Ovary (tissue), 9 donors: ENCODE measurements around the gene SIN3A. TPM values are rescaled to one million over a fixed set of nuclear protein-coding genes. Genes with fewer than 3 reads are reported as not detected.
A peak's percentile ranks its signal among the peaks of the same experiment; 100 is the strongest.

Experiments
- DNase-seq, 5 donors: peaks; one replicate each; pipeline ENCODE4 v3.0.0-alpha.2; 2019 to 2020
- H3K27ac ChIP-seq, 2 donors: fragments of 200-600 bp; one replicate each; pipeline versions ENCODE4 v1.5.1 to v1.8.0; 2019 to 2022
- H3K27me3 ChIP-seq: fragments of 200-600 bp; one replicate; pipeline ENCODE4 v1.8.0; 2022
- H3K36me3 ChIP-seq: fragments of 200-600 bp; sonication (generic); one replicate; pipeline ENCODE4 v1.5.1; 2019
- H3K4me1 ChIP-seq: one replicate; pipeline ENCODE4 v1.8.1; 2013; ENCODE audit warnings: mild to moderate bottlenecking, moderate library complexity; ENCODE audit not compliant: insufficient read depth
- H3K4me3 ChIP-seq: fragments of 200-600 bp; sonication (generic); one replicate; pipeline ENCODE4 v1.5.1; 2017
- H3K9me3 ChIP-seq, 2 donors: fragments of 200-600 bp in 1 of 2; sonication (generic) in 1 of 2; one replicate each; pipeline versions ENCODE4 v1.5.1 to v1.8.1; 2013 to 2019; ENCODE audit warnings: mild to moderate bottlenecking in 1 of 2, moderate library complexity in 1 of 2
- EP300 ChIP-seq: sonication (generic); formaldehyde crosslinking; IDR thresholded peaks from one replicate; pipeline ENCODE4 v1.6.1; 2017; ENCODE audit warnings: antibody characterized with exemption
- POLR2A ChIP-seq: fragments of 450-650 bp; IDR thresholded peaks from one replicate; pipeline ENCODE4 v1.6.1; 2017; ENCODE audit warnings: antibody characterized with exemption, mild to moderate bottlenecking, moderate library complexity
- WGBS, 3 donors: extraction: QIAGEN DNeasy Blood & Tissue Kit in 1 of 3; methylation state at CpG; one replicate each; pipeline versions ENCODE4 v1.1.5 to v1.1.7; 2013 to 2017; 5-methylcytosine and 5-hydroxymethylcytosine counted together
- intact Hi-C, 4 donors: fragments of 100-400 bp; cut with DNase I; formaldehyde crosslinking; loops; one replicate each; pipeline versions ENCODE4 v1.11.0 to v1.15.1; 2022 to 2023
- polyA plus RNA-seq, 2 donors: library from polyadenylated mRNA; stranded (reverse); fragments of 200-250 nt in 1 of 2; fragments of 350-450 nt in 1 of 2; fragmentation: Illumina TruSeq in 1 of 2; extraction: RNeasy Lipid Tissue Mini Kit (QIAGEN cat#74804) in 1 of 2; gene quantifications; one replicate each; pipeline ENCODE4 v1.2.3, GENCODE V29; 2013 to 2014
- total RNA-seq, 7 donors: library from RNA; depleted of rRNA in 2 of 7; stranded (reverse); fragments of >200 nt in 2 of 7; fragmentation: NEBNext Ultra II Directional in 3 of 7; extraction: Animal tissue kit (Norgen Biotek cat#: 25700) in 3 of 7; gene quantifications; one replicate each; pipeline versions ENCODE4 v1.1.0 to v1.2.4, GENCODE V29; 2016 to 2023
- TF ChIP-seq, protein P1 (sequence below), 3 donors: fragments of 450-650 bp in 2 of 3; fragments of 200-600 bp in 1 of 3; IDR thresholded peaks; one replicate each; pipeline versions ENCODE4 v1.5.1 to v1.8.0; 2016 to 2022; ENCODE audit warnings: antibody characterized with exemption in 3 of 3, mild to moderate bottlenecking in 1 of 3
- donor health status: DM: no; HTN: no; CAD: no; lungs with moderate emphysema.
- donor health status: DM: no; HTN: no; CAD: no.
- donor health status: Bipolar disorder and iron deficiency.
- donor health status: DM: yes; HTN: yes; CAD: no.
- donor health status: DM: no; HTN: no; CAD: no.
- donor health status: DM: yes; HTN: yes; CAD: no.

Gene SIN3A
- total and polyA plus RNA-seq, 9 donors, result 29.3 to 115 (median 88.5) TPM

DNA sequence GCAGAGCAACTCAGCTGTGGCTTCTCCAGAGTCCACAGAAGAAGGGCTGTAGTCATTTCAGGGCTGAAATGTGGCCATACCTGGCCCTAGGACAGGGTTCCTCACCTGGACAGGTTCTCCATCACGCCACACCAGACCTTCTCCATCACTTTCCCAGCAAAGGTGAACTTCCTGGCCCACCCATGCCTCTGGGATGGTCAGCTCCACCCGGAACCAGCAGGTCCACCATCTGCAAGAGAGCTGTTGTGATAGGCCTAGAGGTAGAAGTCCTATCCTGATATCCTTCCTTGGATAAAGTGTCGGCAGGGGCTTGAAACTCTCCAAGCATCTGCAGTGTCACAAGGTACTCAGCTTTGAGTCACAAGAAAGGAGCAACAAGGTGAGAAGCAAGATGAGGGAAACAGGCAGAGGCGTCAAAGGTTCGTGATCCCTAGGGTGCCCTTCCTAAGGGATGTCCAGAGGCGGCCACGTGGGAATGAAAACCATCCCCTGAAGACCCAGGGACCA lies 84.0 kb downstream of the SIN3A start:
- intact Hi-C loops, result loop anchor here in 3 of 4 donors (5.0 to 10.0 kb wide), 3 partner anchors 85 to 327 kb away; partner anchors contain the start of genes SIN3A (in 1 of the 3) and SNUPN (in 1 of the 3)
- peak overlapping the region in 1 of 2 donors; percentile 93 for H3K27ac ChIP-seq
- no peak for DNase-seq
- peaks cover 12% of the 10 kb centered on the region for H3K4me1 ChIP-seq
- no peaks in the 10 kb centered on the region for H3K27me3 ChIP-seq
- TF ChIP-seq EP300 (no peak), POLR2A (no peak)
- TF ChIP-seq, protein P1, sequence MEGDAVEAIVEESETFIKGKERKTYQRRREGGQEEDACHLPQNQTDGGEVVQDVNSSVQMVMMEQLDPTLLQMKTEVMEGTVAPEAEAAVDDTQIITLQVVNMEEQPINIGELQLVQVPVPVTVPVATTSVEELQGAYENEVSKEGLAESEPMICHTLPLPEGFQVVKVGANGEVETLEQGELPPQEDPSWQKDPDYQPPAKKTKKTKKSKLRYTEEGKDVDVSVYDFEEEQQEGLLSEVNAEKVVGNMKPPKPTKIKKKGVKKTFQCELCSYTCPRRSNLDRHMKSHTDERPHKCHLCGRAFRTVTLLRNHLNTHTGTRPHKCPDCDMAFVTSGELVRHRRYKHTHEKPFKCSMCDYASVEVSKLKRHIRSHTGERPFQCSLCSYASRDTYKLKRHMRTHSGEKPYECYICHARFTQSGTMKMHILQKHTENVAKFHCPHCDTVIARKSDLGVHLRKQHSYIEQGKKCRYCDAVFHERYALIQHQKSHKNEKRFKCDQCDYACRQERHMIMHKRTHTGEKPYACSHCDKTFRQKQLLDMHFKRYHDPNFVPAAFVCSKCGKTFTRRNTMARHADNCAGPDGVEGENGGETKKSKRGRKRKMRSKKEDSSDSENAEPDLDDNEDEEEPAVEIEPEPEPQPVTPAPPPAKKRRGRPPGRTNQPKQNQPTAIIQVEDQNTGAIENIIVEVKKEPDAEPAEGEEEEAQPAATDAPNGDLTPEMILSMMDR (IDR thresholded peaks at IDR 0.05), result no peak
- H3K4me3 ChIP-seq, result peak overlapping the region; percentile 97
- H3K36me3 ChIP-seq, result no peaks in the 10 kb centered on the region
- H3K9me3 ChIP-seq, result no peaks in the 10 kb centered on the region
- 23 to 31% (median 26%) methylated on average over 7 of the region's 7 CpGs for WGBS, 3 donors

DNA sequence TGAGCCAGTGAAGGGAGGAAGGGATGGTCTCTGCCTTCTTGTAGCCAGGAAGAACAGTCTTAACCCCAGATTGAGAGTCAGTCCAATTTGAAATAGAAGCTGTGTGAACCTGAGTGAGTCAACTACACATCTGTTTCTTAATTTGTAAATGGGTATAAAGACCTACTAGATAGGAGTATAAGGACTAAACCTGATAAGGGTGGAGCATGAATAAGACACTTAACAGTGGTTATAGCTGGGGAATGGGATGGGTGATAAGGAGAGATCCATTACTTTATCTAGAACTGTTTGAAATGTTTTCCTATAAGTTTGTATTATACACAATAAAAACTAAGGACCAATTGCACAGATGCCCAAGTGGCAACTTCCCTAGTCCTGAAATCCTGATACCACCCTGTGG lies 84.5 kb downstream of the SIN3A start:
- H3K27ac ChIP-seq, result peak overlapping the region in 1 of 2 donors; percentile 93
- no peaks in the 10 kb centered on the region for H3K36me3 ChIP-seq
- no peaks in the 10 kb centered on the region for H3K27me3 ChIP-seq
- TF ChIP-seq POLR2A (no peak), EP300 (no peak)
- TF ChIP-seq, protein P1 (IDR thresholded peaks at IDR 0.05), result no peak
- peaks cover 12% of the 10 kb centered on the region for H3K4me1 ChIP-seq
- H3K9me3 ChIP-seq, result no peaks in the 10 kb centered on the region
- H3K4me3 ChIP-seq, result no peak overlapping the region
- intact Hi-C loops, result loop anchor here in 3 of 4 donors (5.0 to 10.0 kb wide), 3 partner anchors 85 to 328 kb away; partner anchors contain the start of genes SIN3A (in 1 of the 3) and SNUPN (in 1 of the 3)
- DNase-seq, result no peak

DNA sequence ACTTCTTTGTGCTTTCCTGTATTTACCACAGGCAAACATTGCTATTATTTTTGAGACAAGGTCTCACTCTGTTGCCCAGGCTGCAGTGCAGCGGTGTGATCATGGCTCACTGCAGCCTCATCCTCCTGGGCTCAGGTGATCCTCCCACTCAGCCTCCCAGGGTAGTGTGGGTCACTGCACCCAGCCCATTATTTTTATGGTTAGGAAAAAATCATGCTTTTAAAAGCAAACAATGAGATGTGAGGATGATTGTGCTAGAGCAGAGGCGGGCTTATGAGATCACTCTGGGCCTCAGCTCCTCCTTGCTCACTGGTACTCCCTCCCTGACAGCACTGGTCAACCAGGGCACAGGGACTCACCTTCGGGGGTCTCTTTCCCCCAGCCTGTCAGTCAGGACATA lies 85.3 kb downstream of the SIN3A start:
- H3K27ac ChIP-seq, result no peak overlapping the region
- TF ChIP-seq POLR2A (no peak), EP300 (no peak)
- TF ChIP-seq, protein P1 (IDR thresholded peaks at IDR 0.05), result no peak
- intact Hi-C loops, result loop anchor here in 3 of 4 donors (5.0 to 10.0 kb wide), 3 partner anchors 86 to 329 kb away; partner anchors contain the start of genes SIN3A (in 1 of the 3) and SNUPN (in 1 of the 3)
- no peaks in the 10 kb centered on the region for H3K27me3 ChIP-seq
- 91 to 96% (median 96%) methylated on average over 3 of the region's 3 CpGs for WGBS, 3 donors
- peaks cover 12% of the 10 kb centered on the region for H3K4me1 ChIP-seq
- no peaks in the 10 kb centered on the region for H3K36me3 ChIP-seq
- H3K4me3 ChIP-seq, result no peak overlapping the region
- H3K9me3 ChIP-seq, result no peaks in the 10 kb centered on the region
- no peak for DNase-seq

DNA sequence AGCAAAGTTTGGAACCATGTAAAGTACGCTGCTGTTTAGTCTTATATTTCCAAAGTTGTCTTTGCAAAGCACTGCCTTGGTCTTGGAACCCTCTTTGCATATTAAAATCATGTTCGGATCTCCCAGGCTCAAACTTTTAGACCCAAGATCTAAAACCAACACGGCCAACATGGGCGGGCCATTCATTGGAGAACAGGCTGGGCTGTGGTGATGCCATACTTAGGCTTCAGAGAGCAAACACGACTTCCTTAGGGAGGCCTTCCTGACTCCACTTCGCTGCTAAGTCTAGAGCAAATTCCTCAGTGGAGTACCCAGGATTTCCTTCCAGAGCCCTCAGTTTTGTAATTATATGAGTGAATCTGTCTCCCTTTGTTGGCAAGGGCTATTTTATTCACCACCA lies 86.6 kb downstream of the SIN3A start:
- 87 to 93% (median 91%) methylated on average over 6 of the region's 6 CpGs for WGBS, 3 donors
- intact Hi-C loops, result loop anchor here in 3 of 4 donors (5.0 to 10.0 kb wide), 3 partner anchors 87 to 330 kb away; partner anchors contain the start of genes SIN3A (in 1 of the 3) and SNUPN (in 1 of the 3)
- Histone ChIP-seq H3K27me3 (no peaks in the 10 kb centered on the region), H3K27ac (no peak overlapping the region), H3K9me3 (no peaks in the 10 kb centered on the region), H3K36me3 (no peaks in the 10 kb centered on the region), H3K4me3 (no peak overlapping the region), H3K4me1 (peaks cover 11% of the 10 kb centered on the region)
- no peak for DNase-seq
- TF ChIP-seq POLR2A (no peak), EP300 (no peak)
- TF ChIP-seq, protein P1 (IDR thresholded peaks at IDR 0.05), result no peak
